GM19035 (cell line): ENCODE results near the gene ARHGAP26.
"Not testable (repeated sequence)": the region's sequence is repeated elsewhere in the genome, so short reads cannot be mapped to it uniquely, and the experiment has no call there.

Experiments
- ATAC-seq: cut with Tn5 transposase; IDR thresholded peaks from one replicate; pipeline ENCODE4 v1.9.1; 2021; ENCODE audit not compliant: unreplicated experiment

Gene ARHGAP26

DNA sequence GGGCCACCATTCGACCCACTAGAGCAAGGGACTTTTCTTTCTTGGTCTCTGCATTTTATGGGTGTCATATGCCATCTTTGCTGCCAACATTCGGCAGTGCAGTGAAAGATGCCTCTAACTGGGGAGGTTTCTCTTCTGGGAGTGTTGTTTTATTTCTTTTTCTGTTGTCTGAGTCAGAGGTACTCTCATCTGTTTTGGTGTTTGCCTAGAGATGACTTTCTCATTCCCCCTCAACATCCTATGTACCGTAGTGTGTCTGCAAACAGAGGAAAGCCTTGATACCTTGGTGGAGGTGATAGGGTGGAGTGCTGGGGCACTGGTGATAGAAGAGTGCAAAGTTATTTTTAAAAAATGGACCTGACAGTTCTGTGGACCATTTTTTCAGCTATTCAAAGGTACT is 182.1 kb downstream of the ARHGAP26 start:
- no peak for ATAC-seq

- ATAC-seq = not testable (repeated sequence)
These were observed 182.7 kb downstream of the ARHGAP26 start for GRCh38 chr5:142952871-142953270.

DNA sequence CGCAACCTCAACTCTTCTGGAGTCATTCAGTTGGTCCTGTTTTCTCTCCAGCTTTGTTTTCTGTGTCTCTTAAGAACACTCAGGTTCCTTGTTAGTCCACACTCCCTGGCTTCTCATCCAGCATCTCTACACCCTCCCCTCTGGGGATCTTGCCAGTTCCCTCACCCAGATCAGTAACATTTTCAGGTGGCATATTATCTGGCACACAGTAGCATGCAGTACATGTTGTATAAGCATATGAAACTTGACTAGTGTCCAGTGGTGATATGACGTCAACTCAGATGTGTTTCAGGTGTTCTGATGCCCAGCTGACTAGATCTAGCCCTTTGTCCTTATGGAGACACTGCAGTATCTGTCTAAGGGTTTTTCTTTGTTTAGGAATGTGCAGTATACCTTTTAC is 184.3 kb downstream of the ARHGAP26 start:
- no peak for ATAC-seq

DNA sequence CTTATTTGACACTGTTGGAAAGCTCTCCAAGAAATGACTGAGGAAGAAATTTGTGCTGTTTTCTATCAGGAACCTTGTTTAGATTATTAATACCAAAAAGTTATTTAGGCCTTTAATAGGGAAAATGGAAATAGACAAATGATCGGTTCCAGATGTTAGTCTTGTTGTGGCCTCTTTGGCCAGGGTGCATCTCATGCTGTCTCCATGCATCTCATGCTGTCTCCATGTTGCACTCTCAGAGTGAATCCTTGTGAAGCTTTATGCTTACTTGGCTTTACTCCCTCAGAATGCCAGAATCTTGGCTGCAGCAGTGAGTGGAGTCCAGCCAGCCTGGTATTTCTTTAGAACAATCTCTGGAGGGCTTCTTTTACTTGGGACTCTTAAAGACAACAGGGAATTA is 185.5 kb downstream of the ARHGAP26 start:
- no peak for ATAC-seq

DNA sequence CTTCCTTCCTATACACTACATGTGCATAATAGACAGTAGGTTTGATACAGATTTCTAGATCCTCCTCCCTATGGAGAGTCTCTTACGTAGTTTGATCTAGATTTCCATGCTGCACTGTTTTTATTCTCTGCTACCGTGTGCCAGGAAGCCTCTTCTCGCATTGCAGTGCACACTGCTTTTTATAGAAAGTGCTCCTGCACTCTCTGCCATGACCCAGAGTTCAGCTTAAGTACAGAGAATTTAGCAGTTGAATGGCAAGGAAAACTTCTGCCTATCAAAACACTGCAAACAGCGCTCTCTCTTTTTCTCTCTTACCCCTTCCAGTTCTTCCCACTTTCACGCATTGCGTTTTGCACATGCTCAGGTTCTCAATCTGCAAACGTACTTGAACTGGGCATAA is 187.4 kb downstream of the ARHGAP26 start:
- ATAC-seq = no peak

DNA sequence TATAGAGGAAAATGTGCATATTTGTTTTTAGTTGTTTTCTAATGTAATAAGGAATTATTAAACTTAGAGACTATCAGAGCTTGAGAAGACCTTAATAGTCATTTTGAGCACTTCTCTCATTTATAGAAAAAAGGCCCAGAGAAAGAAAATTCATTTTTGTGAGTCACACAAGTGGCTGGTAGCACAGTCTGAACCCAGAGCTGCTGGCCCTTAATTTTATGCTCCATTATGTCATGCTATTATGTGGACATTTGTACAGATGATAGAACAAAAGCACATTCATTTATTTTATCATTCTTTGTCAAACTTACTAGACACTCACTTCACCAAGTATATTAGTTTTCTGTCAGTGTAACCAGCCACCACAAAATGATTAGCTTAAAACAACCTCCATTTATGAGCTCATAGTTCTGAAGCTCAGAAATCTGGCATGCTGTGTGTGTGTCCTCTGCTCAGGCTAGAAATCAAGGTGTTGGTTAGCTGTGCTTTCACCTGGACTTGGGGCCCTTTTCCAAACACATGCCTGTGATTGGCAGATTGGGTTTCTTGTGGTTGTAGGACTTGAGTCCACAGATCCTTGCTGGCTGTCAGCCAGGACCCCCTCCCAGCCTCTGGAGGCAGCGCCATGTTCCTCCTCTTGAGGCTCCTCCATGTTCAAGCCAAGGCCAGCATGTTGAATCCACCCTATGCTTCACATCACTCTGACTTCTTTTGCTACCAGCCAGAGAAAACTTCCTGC is 188.9 kb downstream of the ARHGAP26 start:
- ATAC-seq = no peak

DNA sequence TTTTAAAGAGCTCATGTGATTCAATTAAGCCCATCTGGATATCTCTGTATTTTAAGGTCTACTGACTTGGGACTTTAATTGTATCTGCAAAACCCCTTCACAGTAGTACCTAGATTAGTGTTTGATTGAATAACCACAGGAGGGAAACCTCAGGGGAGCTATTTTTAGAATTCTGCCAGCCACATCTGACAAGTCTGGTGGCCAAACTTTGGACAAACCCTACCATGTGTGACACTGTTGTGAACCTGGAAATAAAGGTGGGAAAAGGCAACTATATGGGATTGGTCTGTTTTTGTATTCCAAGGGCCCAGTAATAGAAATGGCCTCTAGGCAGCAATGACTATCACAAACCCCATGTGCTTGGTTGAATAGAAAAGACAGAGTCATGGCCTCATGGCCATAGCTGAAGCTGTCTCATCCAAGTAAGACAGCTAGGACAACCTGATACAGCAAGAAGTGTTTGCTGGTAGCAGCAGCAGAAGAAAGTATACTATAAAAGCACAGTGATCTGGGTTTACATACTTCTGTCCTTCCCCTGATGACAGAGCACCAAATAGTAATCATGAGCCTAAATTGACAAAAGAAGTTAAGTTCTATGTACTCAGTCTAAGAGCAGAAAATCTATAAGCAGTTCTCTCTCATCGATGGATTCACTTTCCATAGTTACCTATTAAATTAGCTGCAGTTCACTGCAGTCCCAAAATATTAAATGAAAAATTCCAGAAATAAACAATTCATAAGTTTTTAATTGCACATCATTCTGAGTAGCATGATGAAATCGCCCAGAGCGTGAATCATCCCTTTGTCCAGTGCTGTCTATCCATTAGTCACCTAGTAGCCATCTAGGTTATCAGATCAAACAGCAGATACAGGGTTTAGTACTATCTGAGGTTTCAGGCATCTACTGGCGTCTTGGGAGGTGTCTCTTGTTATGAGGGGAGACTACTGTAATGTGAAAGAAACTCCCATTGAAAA is 189.8 kb downstream of the ARHGAP26 start:
- ATAC-seq = no peak

DNA sequence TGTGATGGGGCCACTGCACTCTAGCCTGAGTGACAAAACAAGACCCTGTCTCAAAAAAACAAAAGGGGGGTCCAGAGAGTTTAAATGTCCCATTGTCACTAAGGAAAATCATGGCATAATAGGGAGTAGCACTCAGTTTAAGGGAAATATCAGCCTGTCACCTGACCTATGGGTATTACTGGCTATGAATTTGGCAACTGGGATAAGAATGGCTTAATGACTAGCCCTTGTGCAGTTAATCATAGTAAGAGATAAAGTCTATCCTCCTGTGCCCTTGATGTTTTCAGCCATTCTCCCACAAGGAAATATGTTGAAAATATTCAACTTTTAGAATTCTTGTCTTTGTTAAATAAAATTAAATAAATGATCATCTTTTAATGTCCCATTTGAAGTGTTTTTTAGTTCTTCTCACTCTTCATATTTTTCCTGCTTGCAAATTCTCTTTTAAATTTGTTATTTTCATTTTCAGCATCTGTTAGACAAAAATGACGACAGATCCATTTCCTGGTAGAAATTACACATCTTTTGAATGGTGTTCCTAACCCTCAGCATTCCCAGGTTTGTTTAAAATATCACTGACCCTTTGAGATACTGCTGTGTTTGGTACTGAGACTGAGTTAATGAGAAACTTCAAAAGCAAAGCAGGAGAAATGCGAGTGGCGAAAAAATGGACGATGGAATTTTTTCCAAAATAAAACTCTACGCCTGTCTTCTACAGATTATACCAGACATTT is 191.4 kb downstream of the ARHGAP26 start:
- no peak for ATAC-seq

DNA sequence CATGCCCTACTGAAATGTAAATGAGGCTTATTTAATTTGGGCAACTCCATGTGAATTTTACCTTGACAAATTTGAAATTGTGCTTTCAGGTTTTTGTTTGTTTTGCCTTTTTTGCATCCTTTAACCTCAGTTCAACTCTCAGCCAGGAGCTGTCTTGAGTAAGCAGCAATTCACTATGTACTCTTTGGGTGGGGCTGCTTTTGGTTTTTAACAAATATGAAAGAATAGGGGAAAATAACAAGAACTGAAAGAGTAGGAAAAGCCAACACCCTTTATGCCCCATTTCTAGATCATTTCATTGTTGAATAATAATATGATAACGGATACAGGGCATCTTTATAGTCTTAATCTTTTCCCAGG is 192.0 kb downstream of the ARHGAP26 start:
- no peak for ATAC-seq

- ATAC-seq = not testable (repeated sequence)
These were observed 195.3 kb downstream of the ARHGAP26 start for GRCh38 chr5:142965258-142966120.

DNA sequence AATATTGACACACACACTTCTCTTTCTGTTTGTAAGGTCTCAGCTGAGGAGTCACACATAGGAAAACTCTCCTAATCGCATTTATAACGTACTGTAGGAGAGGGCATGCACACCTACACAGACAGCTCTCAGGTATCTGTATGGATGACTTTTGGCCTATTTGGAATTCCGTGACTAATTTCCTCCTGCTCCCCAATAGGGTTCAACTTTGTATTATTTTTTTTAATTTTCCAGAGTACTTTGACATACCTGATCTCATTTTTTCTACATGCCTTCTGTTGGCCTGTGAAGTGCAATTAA is 195.9 kb downstream of the ARHGAP26 start:
- no peak for ATAC-seq

DNA sequence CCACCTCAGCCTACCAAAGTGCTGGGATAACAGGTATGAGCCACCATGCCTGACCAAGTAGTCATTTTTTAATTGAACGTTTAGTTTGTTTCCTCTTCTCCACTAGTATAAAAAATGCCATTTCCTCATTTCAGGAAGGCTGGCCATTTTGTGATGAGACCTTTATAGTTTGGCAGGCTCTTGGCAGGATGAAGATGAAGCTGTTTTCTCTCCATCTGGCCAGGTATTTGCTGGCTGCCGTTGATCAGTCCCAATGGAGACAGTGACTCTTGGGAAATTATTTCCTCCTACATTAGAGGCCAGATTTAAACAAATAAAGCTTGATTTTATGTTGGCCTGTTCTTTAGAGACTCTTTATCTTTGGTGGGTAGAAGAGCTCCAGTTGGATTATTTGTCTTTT is 199.0 kb downstream of the ARHGAP26 start:
- ATAC-seq = no peak

DNA sequence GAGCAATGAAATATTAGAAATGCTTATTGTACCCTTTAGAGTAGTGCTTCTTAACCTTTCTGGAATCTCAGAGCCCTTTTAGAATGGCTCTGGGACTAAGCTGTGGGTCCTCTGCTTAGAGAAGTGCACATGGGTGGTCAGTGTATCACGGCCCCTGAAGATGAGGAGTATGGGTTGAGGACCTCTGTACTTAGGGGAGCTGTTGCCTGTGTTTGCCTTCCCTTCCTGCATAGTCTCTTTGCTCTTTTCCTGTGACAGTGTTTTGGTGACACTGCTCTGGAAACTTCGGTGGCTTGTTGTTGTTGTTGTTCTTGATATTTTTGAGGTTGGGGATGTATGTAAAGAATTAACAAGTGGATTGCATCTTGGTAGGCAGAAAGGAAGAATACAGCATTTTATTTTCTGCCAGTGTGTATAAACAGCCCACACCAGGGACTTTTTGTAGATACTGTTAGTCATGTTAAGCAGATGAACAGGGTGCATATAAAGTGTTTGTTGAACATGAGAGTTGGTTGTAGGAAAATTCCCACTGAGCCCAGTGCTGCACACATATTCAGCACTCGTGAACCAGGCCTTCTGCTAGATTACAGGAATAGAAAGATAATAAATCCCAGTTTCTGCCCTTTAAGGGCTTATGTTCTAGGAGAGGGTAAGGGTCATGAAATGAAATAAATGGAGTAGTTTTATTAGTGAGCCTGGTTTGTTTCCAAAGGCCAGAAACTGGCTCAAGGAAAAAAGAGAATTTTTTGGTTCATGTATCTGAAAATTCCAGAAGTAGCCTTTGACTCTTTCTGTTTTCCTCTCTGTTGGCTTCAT is 199.7 kb downstream of the ARHGAP26 start:
- no peak for ATAC-seq

GRCh38 chr5:142970440-142971030 is 200.4 kb downstream of the ARHGAP26 start:
- ATAC-seq = no peak

- no peak for ATAC-seq
These were observed 201.3 kb downstream of the ARHGAP26 start for GRCh38 chr5:142971303-142972013.

DNA sequence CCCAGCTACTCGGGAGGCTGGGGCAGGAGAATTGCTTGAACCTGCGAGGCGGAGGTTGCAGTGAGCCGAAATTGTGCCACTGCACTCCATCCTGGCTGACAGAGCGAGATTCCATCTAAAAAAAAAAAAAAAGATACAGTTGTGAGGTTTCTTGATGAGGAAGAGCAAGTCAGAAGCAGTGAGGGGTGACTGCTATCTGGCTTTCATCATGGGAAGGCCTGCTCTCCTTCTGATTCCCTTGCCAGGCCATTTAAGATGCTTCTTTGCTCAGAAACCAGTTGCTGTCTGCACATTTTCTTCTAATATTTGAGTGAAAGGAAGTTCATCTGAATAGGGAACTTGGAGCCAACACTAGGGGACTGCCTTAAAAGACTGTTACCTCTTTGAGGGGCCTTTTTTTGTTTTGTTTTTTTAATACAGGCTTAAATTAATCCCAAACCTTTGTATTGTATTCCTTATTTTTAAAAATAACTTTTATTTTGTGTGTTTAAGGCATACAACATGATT is 201.9 kb downstream of the ARHGAP26 start:
- ATAC-seq = no peak

DNA sequence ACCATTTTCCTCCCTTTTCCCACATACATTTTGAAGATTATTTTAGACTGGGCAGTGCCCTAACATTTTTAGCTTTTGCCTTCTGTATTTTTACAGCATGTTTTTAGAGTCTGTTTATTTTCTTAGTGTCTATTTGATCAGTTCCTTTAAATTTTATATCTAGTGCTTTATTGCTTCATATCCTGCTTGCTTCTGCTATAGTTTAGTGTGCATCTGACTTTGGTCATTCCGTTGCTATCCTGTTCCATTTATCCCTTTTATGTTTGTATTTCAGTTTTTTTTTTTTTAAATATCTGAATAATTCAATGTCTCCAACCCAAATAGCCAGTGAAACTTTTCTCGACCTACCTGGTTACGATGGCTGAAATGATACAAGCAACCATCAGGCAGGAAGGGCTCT is 203.8 kb downstream of the ARHGAP26 start:
- ATAC-seq = no peak

GRCh38 chr5:142974409-142974808 is 204.2 kb downstream of the ARHGAP26 start:
- ATAC-seq = no peak

DNA sequence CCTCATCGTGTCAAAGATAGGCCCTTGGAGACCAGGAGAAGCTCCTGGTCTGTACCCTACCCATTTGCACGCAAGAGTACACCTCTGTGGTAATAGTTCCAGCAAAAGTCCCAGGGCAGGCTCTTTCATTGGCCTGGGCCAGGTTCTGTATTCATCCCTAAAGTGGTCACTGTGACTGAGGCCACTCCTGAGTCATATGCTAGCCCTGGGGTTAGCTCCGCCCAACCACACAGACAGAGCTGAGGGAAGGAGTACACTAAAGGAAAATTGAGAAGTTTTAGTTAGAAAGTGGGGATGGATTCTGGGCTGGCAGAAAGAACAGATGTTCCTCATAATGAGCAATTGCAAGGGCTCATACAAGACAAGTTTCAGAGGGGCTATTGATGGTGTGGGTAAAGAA is 206.7 kb downstream of the ARHGAP26 start:
- no peak for ATAC-seq
